ENCODE results near the gene FGD2.

FGD2 gene

GRCh38 chr6:37027811-37028469 lies 22.5 kb downstream of the FGD2 start:
- no peak overlapping the region for H3K4me3 ChIP-seq (ENCODE audit: low read depth, low read length)
- TF ChIP-seq, protein P1, sequence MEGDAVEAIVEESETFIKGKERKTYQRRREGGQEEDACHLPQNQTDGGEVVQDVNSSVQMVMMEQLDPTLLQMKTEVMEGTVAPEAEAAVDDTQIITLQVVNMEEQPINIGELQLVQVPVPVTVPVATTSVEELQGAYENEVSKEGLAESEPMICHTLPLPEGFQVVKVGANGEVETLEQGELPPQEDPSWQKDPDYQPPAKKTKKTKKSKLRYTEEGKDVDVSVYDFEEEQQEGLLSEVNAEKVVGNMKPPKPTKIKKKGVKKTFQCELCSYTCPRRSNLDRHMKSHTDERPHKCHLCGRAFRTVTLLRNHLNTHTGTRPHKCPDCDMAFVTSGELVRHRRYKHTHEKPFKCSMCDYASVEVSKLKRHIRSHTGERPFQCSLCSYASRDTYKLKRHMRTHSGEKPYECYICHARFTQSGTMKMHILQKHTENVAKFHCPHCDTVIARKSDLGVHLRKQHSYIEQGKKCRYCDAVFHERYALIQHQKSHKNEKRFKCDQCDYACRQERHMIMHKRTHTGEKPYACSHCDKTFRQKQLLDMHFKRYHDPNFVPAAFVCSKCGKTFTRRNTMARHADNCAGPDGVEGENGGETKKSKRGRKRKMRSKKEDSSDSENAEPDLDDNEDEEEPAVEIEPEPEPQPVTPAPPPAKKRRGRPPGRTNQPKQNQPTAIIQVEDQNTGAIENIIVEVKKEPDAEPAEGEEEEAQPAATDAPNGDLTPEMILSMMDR (IDR thresholded peaks at IDR 0.05; ENCODE audit: borderline replicate concordance, insufficient read depth, low read depth, low read length), result no peak

- no peak overlapping the region for H3K4me3 ChIP-seq (ENCODE audit: low read depth, low read length)
- TF ChIP-seq, protein P1 (IDR thresholded peaks at IDR 0.05; ENCODE audit: borderline replicate concordance, insufficient read depth, low read depth, low read length), result peak; percentile 67
These were observed 24.0 kb downstream of the FGD2 start for GRCh38 chr6:37029249-37029971.

GRCh38 chr6:37030599-37030998 lies 25.1 kb downstream of the FGD2 start:
- TF ChIP-seq, protein P1 (IDR thresholded peaks at IDR 0.05; ENCODE audit: borderline replicate concordance, insufficient read depth, low read depth, low read length), result no peak
- H3K4me3 ChIP-seq (ENCODE audit: low read depth, low read length), result no peak overlapping the region

GRCh38 chr6:37032239-37032638 lies 26.8 kb downstream of the FGD2 start:
- no peak overlapping the region for H3K4me3 ChIP-seq (ENCODE audit: low read depth, low read length)
- TF ChIP-seq, protein P1 (IDR thresholded peaks at IDR 0.05; ENCODE audit: borderline replicate concordance, insufficient read depth, low read depth, low read length), result no peak

DNA sequence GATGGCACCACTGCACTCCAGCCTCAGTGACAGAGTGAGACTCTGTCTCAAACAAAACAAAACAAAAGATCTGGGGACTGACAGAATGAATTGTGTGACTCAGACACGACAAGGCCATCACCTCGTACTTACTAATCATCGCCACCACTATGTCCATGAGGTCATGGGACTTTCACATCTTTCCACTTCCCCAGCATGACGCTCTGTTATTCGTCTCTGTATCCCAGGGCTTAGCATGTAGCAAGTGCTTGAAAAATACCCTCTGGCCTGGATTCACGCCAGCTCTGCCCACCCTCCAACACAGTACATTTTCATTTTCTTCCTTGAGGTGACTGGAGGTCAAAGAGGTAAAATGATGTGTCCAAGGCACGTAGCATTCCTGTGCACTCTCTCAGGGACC lies 27.8 kb downstream of the FGD2 start:
- H3K4me3 ChIP-seq (ENCODE audit: low read depth, low read length), result no peak overlapping the region
- TF ChIP-seq, protein P1 (IDR thresholded peaks at IDR 0.05; ENCODE audit: borderline replicate concordance, insufficient read depth, low read depth, low read length), result no peak

- TF ChIP-seq, protein P1 (IDR thresholded peaks at IDR 0.05; ENCODE audit: borderline replicate concordance, insufficient read depth, low read depth, low read length), result no peak
- no peak overlapping the region for H3K4me3 ChIP-seq (ENCODE audit: low read depth, low read length)
These were observed 28.7 kb downstream of the FGD2 start for GRCh38 chr6:37033819-37034795.

Data from GM12875 (cell line).